IMR-90 (cell line): ENCODE data around the gene FAM168A. TPM values are rescaled to one million over a fixed set of nuclear protein-coding genes. Genes with fewer than 3 reads are reported as not detected.

ENCODE experiments used
- ATAC-seq: fragments of 200-7000 bp; cut with Tn5 transposase; 2 replicates; pipeline ENCODE4 v1.9.1; 2020; ENCODE audit warnings: low read depth, mild to moderate bottlenecking, moderate library complexity
- BruUV-seq: library from RNA; stranded (reverse); fragments of 400-500 nt; replicated peaks from 2 replicates; lab custom pipeline; 2021; lab: Mats Ljungman, UMichigan
- CTCF ChIA-PET: fragments of 300-600 bp; formaldehyde crosslinking; extraction: SDS; loops from one replicate; lab custom pipeline; 2021; ENCODE audit warnings: antibody characterized with exemption; lab: Yijun Ruan, JAX
- POLR2A ChIA-PET: fragments of 300-600 bp; sonication (Branson Sonifier 250); formaldehyde crosslinking; loops from one replicate; lab custom pipeline; 2022; ENCODE audit warnings: antibody characterized with exemption; ENCODE audit not compliant: unreplicated experiment; lab: Charles Lee
- DNase-seq: peaks from one replicate; pipeline ENCODE4 v3.0.0; 2013
- H2AFZ ChIP-seq: replicated peaks from 2 replicates; pipeline ENCODE3; 2013; ENCODE audit warnings: low read length, mild to moderate bottlenecking; ENCODE audit not compliant: poor library complexity
- H2AK5ac ChIP-seq: 2 replicates; pipeline ENCODE4 v1.6.1; 2013; ENCODE audit warnings: low read depth, low read length, inconsistent platforms
- H2AK9ac ChIP-seq: replicated peaks from 2 replicates; pipeline ENCODE3; 2013; ENCODE audit warnings: mild to moderate bottlenecking, low read depth, low read length, moderate library complexity; ENCODE audit not compliant: poor library complexity
- H2BK120ac ChIP-seq: 2 replicates; pipeline ENCODE4 v1.6.1; 2013; ENCODE audit warnings: low read depth, low read length, inconsistent platforms
- H2BK15ac ChIP-seq: 3 replicates; pipeline ENCODE4 v1.6.1; 2013; ENCODE audit warnings: low read depth, low read length, inconsistent platforms
- H2BK20ac ChIP-seq: 2 replicates; pipeline ENCODE4 v1.6.1; 2013; ENCODE audit warnings: low read depth, mild to moderate bottlenecking, inconsistent platforms, low read length, moderate library complexity
- H2BK5ac ChIP-seq: 2 replicates; pipeline ENCODE4 v1.6.1; 2013; ENCODE audit warnings: mild to moderate bottlenecking, low read depth, low read length, inconsistent platforms; ENCODE audit not compliant: poor library complexity, severe bottlenecking
- H3K14ac ChIP-seq: replicated peaks from 2 replicates; pipeline ENCODE4 v1.6.1; 2013; ENCODE audit warnings: low read depth, low read length, inconsistent platforms
- H3K18ac ChIP-seq: 2 replicates; pipeline ENCODE4 v1.6.1; 2013; ENCODE audit warnings: low read depth, low read length, control low read depth
- H3K23ac ChIP-seq: 2 replicates; pipeline ENCODE4 v1.6.1; 2013; ENCODE audit warnings: low read depth, low read length, inconsistent platforms
- H3K27ac ChIP-seq: 2 replicates; pipeline ENCODE4 v1.5.1; 2013; ENCODE audit warnings: mild to moderate bottlenecking, control low read depth, low read length; ENCODE audit not compliant: insufficient read depth
- H3K27me3 ChIP-seq: 2 replicates; pipeline ENCODE4 v1.6.1; 2013; ENCODE audit warnings: low read length; ENCODE audit not compliant: control insufficient read depth, insufficient read depth
- H3K36me3 ChIP-seq: 2 replicates; pipeline ENCODE4 v1.6.1; 2013; ENCODE audit warnings: low read length, mixed read lengths; ENCODE audit not compliant: control insufficient read depth, insufficient read depth
- H3K4ac ChIP-seq: 2 replicates; pipeline ENCODE4 v1.6.1; 2013; ENCODE audit warnings: low read depth, low read length, inconsistent platforms
- H3K4me1 ChIP-seq: 2 replicates; pipeline ENCODE4 v1.6.1; 2013; ENCODE audit warnings: low read length, mixed read lengths; ENCODE audit not compliant: control insufficient read depth, insufficient read depth
- H3K4me2 ChIP-seq: 2 replicates; pipeline ENCODE4 v1.6.1; 2013; ENCODE audit warnings: low read depth, mild to moderate bottlenecking, control low read depth, low read length, moderate library complexity
- H3K4me3 ChIP-seq: 2 replicates; pipeline ENCODE4 v1.5.1; 2013; ENCODE audit warnings: low read depth, mild to moderate bottlenecking, control low read depth, low read length, moderate library complexity; ENCODE audit not compliant: insufficient read depth
- H3K56ac ChIP-seq: 2 replicates; pipeline ENCODE4 v1.6.1; 2013; ENCODE audit warnings: low read length, inconsistent platforms; ENCODE audit not compliant: insufficient read depth; ENCODE audit errors: extremely low read depth
- H3K79me1 ChIP-seq, 2 experiments: 2 replicates each; pipeline ENCODE4 v1.6.1; 2013; ENCODE audit warnings: low read length in 2 of 2, inconsistent platforms in 1 of 2, low read depth in 1 of 2
- H3K9ac ChIP-seq: 2 replicates; pipeline ENCODE4 v1.6.1; 2013; ENCODE audit warnings: low read depth, low read length, control low read depth
- H3K9me1 ChIP-seq: 2 replicates; pipeline ENCODE4 v1.6.1; 2013; ENCODE audit warnings: low read length, inconsistent platforms; ENCODE audit not compliant: insufficient read depth
- H3K9me3 ChIP-seq: 2 replicates; pipeline ENCODE4 v1.6.1; 2013; ENCODE audit warnings: low read length; ENCODE audit not compliant: control insufficient read depth, insufficient read depth
- H4K20me1 ChIP-seq: 2 replicates; pipeline ENCODE4 v1.6.1; 2013; ENCODE audit warnings: low read length, inconsistent platforms; ENCODE audit not compliant: insufficient read depth
- H4K5ac ChIP-seq: 2 replicates; pipeline ENCODE4 v1.6.1; 2013; ENCODE audit warnings: mild to moderate bottlenecking, low read depth, low read length, control low read depth
- H4K8ac ChIP-seq, 2 experiments: 2 replicates each; pipeline ENCODE4 v1.6.1; 2013; ENCODE audit warnings: low read depth in 2 of 2, low read length in 2 of 2, control low read depth in 1 of 2, inconsistent platforms in 1 of 2
- H4K91ac ChIP-seq: 2 replicates; pipeline ENCODE4 v1.6.1; 2013; ENCODE audit warnings: low read depth, low read length, inconsistent platforms; ENCODE audit not compliant: insufficient read depth
- CEBPB ChIP-seq: IDR thresholded peaks from 2 replicates; pipeline ENCODE4 v1.6.1; 2012; ENCODE audit warnings: low read depth, low read length, improper control_type of control experiment
- FOS ChIP-seq: fragments of 150-350 bp; IDR thresholded peaks from 2 replicates; pipeline ENCODE4 v1.6.1; 2016; ENCODE audit warnings: low read depth, low read length
- WGBS, 2 experiments: methylation state at CpG; one replicate each; pipeline versions ENCODE4 v1.1.5 to v1.1.7; 2013; ENCODE audit warnings: missing lambda C conversion rate in 2 of 2; ENCODE audit not compliant: insufficient read length in 1 of 2; ENCODE audit errors: extremely low coverage in 2 of 2; 5-methylcytosine and 5-hydroxymethylcytosine counted together
- dilution Hi-C: fragments of 300-500 bp; cut with HindIII; formaldehyde crosslinking; loops from one replicate; pipeline ENCODE4 v1.14.3; 2018; ENCODE audit warnings: low sequenced_read_pairs; ENCODE audit not compliant: unreplicated experiment
- in situ Hi-C: fragments of 300-500 bp; cut with MboI; formaldehyde crosslinking; loops from 3 replicates; pipeline ENCODE4 v1.14.3; 2019; ENCODE audit warnings: low sequenced_read_pairs, inconsistent platforms, mixed read lengths
- intact Hi-C: fragments of 100-400 bp; cut with micrococcal nuclease; formaldehyde crosslinking; loops from 2 replicates; pipeline ENCODE4 v1.10.0; 2022
- polyA plus RNA-seq, 3 experiments: library from polyadenylated mRNA; depleted of rRNA; stranded (reverse); fragments of >200 nt; gene quantifications; 2 replicates each; pipeline ENCODE4 v1.2.3, GENCODE V29; 2012; ENCODE audit warnings: low replicate concordance in 1 of 3
- total RNA-seq: library from RNA; depleted of rRNA; stranded (reverse); fragments of >200 nt; gene quantifications from 2 replicates; pipeline ENCODE4 v1.2.3, GENCODE V29; 2012

Gene FAM168A
- total and polyA plus RNA-seq, 2 of the 4 experiments (the other 2 are of a cell fraction) = 13.1 to 22.8 TPM

GRCh38 chr11:73453562-73453961, 144.3 kb downstream of the FAM168A start:
- WGBS, 2 experiments = no CpG with 5 or more reads among the region's 4 CpGs
- Histone ChIP-seq H3K18ac (no peak overlapping the region), H2AK9ac (no peak overlapping the region), H3K4me3 (no peak overlapping the region), H3K14ac (no peak overlapping the region), H4K8ac (no peak overlapping the region), H3K79me1 (peaks cover 4% of the 10 kb centered on the region in 2 experiments; a peak in 2 of 4 replicates), H3K4ac (no peak overlapping the region), H3K23ac (no peak overlapping the region), H3K9me3 (no peaks in the 10 kb centered on the region), H2AK5ac (no peak overlapping the region), H2BK20ac (no peak overlapping the region), H2BK15ac (no peak overlapping the region), H3K56ac (no peak overlapping the region), H3K36me3 (no peaks in the 10 kb centered on the region), H2AFZ (no peak overlapping the region), H3K4me1 (no peaks in the 10 kb centered on the region), H3K27ac (no peak overlapping the region), H4K91ac (no peak overlapping the region), H3K27me3 (no peaks in the 10 kb centered on the region), H4K5ac (no peak overlapping the region), H3K4me2 (no peak overlapping the region), H3K9ac (no peak overlapping the region), H2BK5ac (no peak overlapping the region), H4K20me1 (no peaks in the 10 kb centered on the region), H2BK120ac (no peak overlapping the region), H3K9me1 (peaks cover 5% of the 10 kb centered on the region; the same call in 1 of the 2 replicates)
- in situ Hi-C loops = no loop called here
- no peak for TF ChIP-seq FOS
- peak; percentile 82 for TF ChIP-seq CEBPB
- dilution Hi-C loops = no loop called here
- intact Hi-C loops = no loop called here
- ChIA-PET POLR2A (no interaction called here), CTCF (interaction anchor here (1.1 to 1.2 kb wide), 2 partner anchors 10 to 26 kb away, joined by 3 to 4 read pairs; no protein-coding TSS in a partner anchor)
- BruUV-seq = no TSS peak
- peak; percentile 39 for DNase-seq
- 0 out of 2 replicates have a peak, but pooled peaks have one; percentile 17 for ATAC-seq
